Neural progenitor cell (in vitro differentiated cells): ENCODE measurements around the gene TASOR2. TPM values are rescaled to one million over a fixed set of nuclear protein-coding genes. Genes with fewer than 3 reads are reported as not detected.

Source experiments
- DNase-seq: peaks from one replicate; pipeline ENCODE4 v3.0.0-alpha.2; 2016; ENCODE audit warnings: low spot score
- H2AFZ ChIP-seq: fragments of 200-600 bp; sonication (generic); replicated peaks from 2 replicates; pipeline ENCODE4 v1.6.1; 2016; ENCODE audit warnings: antibody characterized with exemption
- H3F3A ChIP-seq: fragments of 200-600 bp; sonication (generic); 2 replicates; pipeline ENCODE4 v1.6.1; 2016; ENCODE audit warnings: antibody characterized with exemption, low read depth
- H3K27ac ChIP-seq: fragments of 200-600 bp; sonication (generic); 2 replicates; pipeline ENCODE4 v1.5.1; 2016; ENCODE audit warnings: mild to moderate bottlenecking
- H3K27me3 ChIP-seq: fragments of 200-600 bp; sonication (generic); 2 replicates; pipeline ENCODE4 v1.6.1; 2016; ENCODE audit warnings: mild to moderate bottlenecking, moderate library complexity
- H3K36me3 ChIP-seq: fragments of 200-600 bp; sonication (generic); 2 replicates; pipeline ENCODE4 v1.5.1; 2016
- H3K4me1 ChIP-seq: fragments of 200-600 bp; sonication (generic); 2 replicates; pipeline ENCODE4 v1.6.1; 2016; ENCODE audit warnings: mixed run types
- H3K4me2 ChIP-seq: fragments of 200-600 bp; sonication (generic); 2 replicates; pipeline ENCODE4 v1.6.1; 2016
- H3K4me3 ChIP-seq: fragments of 200-600 bp; sonication (generic); 2 replicates; pipeline ENCODE4 v1.5.1; 2016
- H3K79me2 ChIP-seq: fragments of 200-600 bp; sonication (generic); 2 replicates; pipeline ENCODE4 v1.6.1; 2016; ENCODE audit warnings: low read depth
- H3K9ac ChIP-seq: fragments of 200-600 bp; sonication (generic); 2 replicates; pipeline ENCODE4 v1.6.1; 2016
- H3K9me3 ChIP-seq: fragments of 200-600 bp; sonication (generic); 2 replicates; pipeline ENCODE4 v1.5.1; 2016; ENCODE audit warnings: low read depth
- H4K20me1 ChIP-seq: fragments of 200-600 bp; sonication (generic); 2 replicates; pipeline ENCODE4 v1.6.1; 2016; ENCODE audit warnings: low read depth
- H3K27ac Mint-ChIP-seq: 3 replicates; pipeline ENCODE4 v1.8.0; 2021; ENCODE audit warnings: mixed read lengths
- H3K27me3 Mint-ChIP-seq: 2 replicates; pipeline ENCODE4 v1.8.0; 2022; ENCODE audit warnings: low read depth, mild to moderate bottlenecking, inconsistent platforms, moderate library complexity, mixed read lengths; ENCODE audit not compliant: insufficient read depth
- H3K36me3 Mint-ChIP-seq: 3 replicates; pipeline ENCODE4 v1.8.0; 2021; ENCODE audit warnings: mixed read lengths
- H3K4me1 Mint-ChIP-seq: 3 replicates; pipeline ENCODE4 v1.8.0; 2021; ENCODE audit warnings: mixed read lengths
- H3K4me3 Mint-ChIP-seq: 3 replicates; pipeline ENCODE4 v1.8.0; 2021; ENCODE audit warnings: mild to moderate bottlenecking, moderate library complexity, mixed read lengths
- H3K9me3 Mint-ChIP-seq: 3 replicates; pipeline ENCODE4 v1.8.0; 2020; ENCODE audit warnings: mixed read lengths
- CTCF ChIP-seq: fragments of 200-600 bp; sonication (generic); IDR thresholded peaks from 2 replicates; pipeline ENCODE4 v1.5.1; 2017; ENCODE audit warnings: antibody characterized with exemption, mild to moderate bottlenecking
- EZH2 ChIP-seq: fragments of 200-600 bp; sonication (generic); IDR thresholded peaks from 2 replicates; pipeline ENCODE4 v1.6.1; 2017; ENCODE audit warnings: antibody characterized with exemption, mild to moderate bottlenecking, moderate library complexity
- EZH2phosphoT487 ChIP-seq: fragments of 200-600 bp; sonication (generic); IDR thresholded peaks from 2 replicates; pipeline ENCODE4 v1.6.1; 2017; ENCODE audit warnings: antibody characterized with exemption
- total RNA-seq: library from RNA; depleted of rRNA; stranded (reverse); fragments of >200 nt; gene quantifications from 2 replicates; pipeline ENCODE4 v1.2.3, GENCODE V29; 2015; ENCODE audit warnings: low replicate concordance

The TASOR2 gene
- total RNA-seq, 1 donor from 2014 or later, result 32.7 TPM

GRCh38 chr10:5662708-5663579 is 21.7 kb upstream of the TASOR2 start:
- Mint-ChIP-seq H3K9me3 (no peaks in the 10 kb centered on the region), H3K4me1 (peaks cover 38% of the 10 kb centered on the region)

GRCh38 chr10:5663692-5664427 is 20.8 kb upstream of the TASOR2 start:
- peaks cover 15% of the 10 kb centered on the region for H3K27me3 Mint-ChIP-seq
- peak overlapping the region; percentile 9 for H3K27ac Mint-ChIP-seq
- Histone ChIP-seq H4K20me1 (peaks cover 32% of the 10 kb centered on the region), H3K36me3 (no peaks in the 10 kb centered on the region), H3K9me3 (no peaks in the 10 kb centered on the region), H3K4me2 (peak overlapping the region; percentile 42), H2AFZ (no peak overlapping the region), H3K27ac (no peak overlapping the region), H3K4me1 (peaks cover 33% of the 10 kb centered on the region), H3K79me2 (peaks cover 24% of the 10 kb centered on the region), H3K9ac (no peak overlapping the region), H3K27me3 (peaks cover 33% of the 10 kb centered on the region), H3F3A (peaks cover 39% of the 10 kb centered on the region), H3K4me3 (no peak overlapping the region)
- peak; percentile 39 for DNase-seq
- TF ChIP-seq CTCF (no peak), EZH2 (no peak), EZH2phosphoT487 (no peak)
- peaks cover 33% of the 10 kb centered on the region for H3K4me1 Mint-ChIP-seq
- H3K9me3 Mint-ChIP-seq, result no peaks in the 10 kb centered on the region
- peak overlapping the region; percentile 44 for H3K4me3 Mint-ChIP-seq
- no peaks in the 10 kb centered on the region for H3K36me3 Mint-ChIP-seq

More at GRCh38 chr10:5662708-5663579, 21.7 kb upstream of the TASOR2 start:
- no peak for DNase-seq
- Histone ChIP-seq H3K4me2 (peak overlapping the region; percentile 42), H3K9ac (no peak overlapping the region), H3F3A (peaks cover 39% of the 10 kb centered on the region), H3K4me1 (peaks cover 39% of the 10 kb centered on the region), H2AFZ (no peak overlapping the region), H3K27me3 (peaks cover 24% of the 10 kb centered on the region), H3K4me3 (no peak overlapping the region), H3K79me2 (peaks cover 33% of the 10 kb centered on the region), H4K20me1 (peaks cover 32% of the 10 kb centered on the region), H3K9me3 (no peaks in the 10 kb centered on the region), H3K27ac (no peak overlapping the region), H3K36me3 (no peaks in the 10 kb centered on the region)
- Mint-ChIP-seq H3K27ac (no peak overlapping the region), H3K36me3 (no peaks in the 10 kb centered on the region), H3K4me3 (no peak overlapping the region), H3K27me3 (peaks cover 15% of the 10 kb centered on the region)
- TF ChIP-seq CTCF (no peak), EZH2phosphoT487 (no peak), EZH2 (no peak)

- Mint-ChIP-seq H3K9me3 (no peaks in the 10 kb centered on the region), H3K4me3 (peak overlapping the region; percentile 87)
- H3K4me2 ChIP-seq, result peak overlapping the region; percentile 90
These were observed 19.1 kb upstream of the TASOR2 start for GRCh38 chr10:5665373-5666007.

More at GRCh38 chr10:5665373-5666007, 19.1 kb upstream of the TASOR2 start:
- H3K4me3 ChIP-seq, result peak overlapping the region; percentile 99
- peaks cover 35% of the 10 kb centered on the region for H3K27me3 ChIP-seq
- Mint-ChIP-seq H3K27ac (no peak overlapping the region), H3K27me3 (peaks cover 13% of the 10 kb centered on the region), H3K36me3 (no peaks in the 10 kb centered on the region), H3K4me1 (peaks cover 21% of the 10 kb centered on the region)
- peaks cover 26% of the 10 kb centered on the region for H4K20me1 ChIP-seq
- peaks cover 30% of the 10 kb centered on the region for H3K4me1 ChIP-seq
- no peak for DNase-seq
- no peaks in the 10 kb centered on the region for H3K9me3 ChIP-seq
- peaks cover 24% of the 10 kb centered on the region for H3K79me2 ChIP-seq
- H2AFZ ChIP-seq, result peak overlapping the region; percentile 99
- H3K36me3 ChIP-seq, result no peaks in the 10 kb centered on the region
- peaks cover 34% of the 10 kb centered on the region for H3F3A ChIP-seq
- H3K27ac ChIP-seq, result no peak overlapping the region
- TF ChIP-seq EZH2phosphoT487, result no peak
- peak; percentile 11 for TF ChIP-seq EZH2
- H3K9ac ChIP-seq, result no peak overlapping the region
